ENCODE measurements around the gene PARD3. TPM values are rescaled to one million over a fixed set of nuclear protein-coding genes. Genes with fewer than 3 reads are reported as not detected.

The PARD3 gene
- total RNA-seq, 1 experiment from 2014 or later: 46.3 TPM

DNA sequence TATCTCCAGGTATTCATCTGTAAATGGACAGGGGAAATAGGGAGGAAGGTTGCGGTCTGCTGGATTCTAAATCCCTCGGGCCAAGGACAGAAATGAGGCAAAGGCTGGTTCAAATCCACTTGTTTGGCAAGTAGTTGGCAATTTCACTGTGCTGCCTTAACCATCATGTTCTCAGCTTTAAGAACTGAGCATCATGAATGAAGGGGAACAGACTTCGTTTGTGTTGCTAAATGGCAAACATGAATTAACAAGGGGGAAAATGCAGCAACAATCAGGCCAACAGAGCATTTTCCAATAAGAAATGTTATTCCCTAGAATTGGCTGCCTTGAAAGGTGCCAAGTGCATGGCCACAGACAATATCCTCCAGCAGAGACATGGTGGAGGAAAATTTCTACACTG is 36.9 kb downstream of the PARD3 start (continued):
- TF ChIP-seq, protein P1, sequence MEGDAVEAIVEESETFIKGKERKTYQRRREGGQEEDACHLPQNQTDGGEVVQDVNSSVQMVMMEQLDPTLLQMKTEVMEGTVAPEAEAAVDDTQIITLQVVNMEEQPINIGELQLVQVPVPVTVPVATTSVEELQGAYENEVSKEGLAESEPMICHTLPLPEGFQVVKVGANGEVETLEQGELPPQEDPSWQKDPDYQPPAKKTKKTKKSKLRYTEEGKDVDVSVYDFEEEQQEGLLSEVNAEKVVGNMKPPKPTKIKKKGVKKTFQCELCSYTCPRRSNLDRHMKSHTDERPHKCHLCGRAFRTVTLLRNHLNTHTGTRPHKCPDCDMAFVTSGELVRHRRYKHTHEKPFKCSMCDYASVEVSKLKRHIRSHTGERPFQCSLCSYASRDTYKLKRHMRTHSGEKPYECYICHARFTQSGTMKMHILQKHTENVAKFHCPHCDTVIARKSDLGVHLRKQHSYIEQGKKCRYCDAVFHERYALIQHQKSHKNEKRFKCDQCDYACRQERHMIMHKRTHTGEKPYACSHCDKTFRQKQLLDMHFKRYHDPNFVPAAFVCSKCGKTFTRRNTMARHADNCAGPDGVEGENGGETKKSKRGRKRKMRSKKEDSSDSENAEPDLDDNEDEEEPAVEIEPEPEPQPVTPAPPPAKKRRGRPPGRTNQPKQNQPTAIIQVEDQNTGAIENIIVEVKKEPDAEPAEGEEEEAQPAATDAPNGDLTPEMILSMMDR (IDR thresholded peaks at IDR 0.05 in 2 of 3, conservative IDR thresholded peaks at IDR 0.05 in 1 of 3; ENCODE audit: borderline replicate concordance in 1 of 3, insufficient read depth in 1 of 3, low read depth in 2 of 3, low read length in 2 of 3): no peak
- TF ChIP-seq, protein P2, sequence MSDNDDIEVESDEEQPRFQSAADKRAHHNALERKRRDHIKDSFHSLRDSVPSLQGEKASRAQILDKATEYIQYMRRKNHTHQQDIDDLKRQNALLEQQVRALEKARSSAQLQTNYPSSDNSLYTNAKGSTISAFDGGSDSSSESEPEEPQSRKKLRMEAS (IDR thresholded peaks at IDR 0.05): no peak
- no peak for TF ChIP-seq ZFX (IDR thresholded peaks at IDR 0.05)
- TF ChIP-seq SIN3A (IDR thresholded peaks at IDR 0.05; ENCODE audit: low read depth): no peak
- TF ChIP-seq POLR2A (IDR thresholded peaks at IDR 0.05; ENCODE audit: borderline replicate concordance, extremely low read depth, insufficient read depth, insufficient read length): no peak
- no peak for TF ChIP-seq SRF (IDR thresholded peaks at IDR 0.05; ENCODE audit: low read depth)
- no peak for TF ChIP-seq CEBPB (IDR thresholded peaks at IDR 0.05; ENCODE audit: low read depth)
- TF ChIP-seq RAD21 (IDR thresholded peaks at IDR 0.05; ENCODE audit: low read depth): no peak
- TF ChIP-seq CBX3 (IDR thresholded peaks at IDR 0.05; ENCODE audit: low read depth): no peak
- TF ChIP-seq, protein P3, sequence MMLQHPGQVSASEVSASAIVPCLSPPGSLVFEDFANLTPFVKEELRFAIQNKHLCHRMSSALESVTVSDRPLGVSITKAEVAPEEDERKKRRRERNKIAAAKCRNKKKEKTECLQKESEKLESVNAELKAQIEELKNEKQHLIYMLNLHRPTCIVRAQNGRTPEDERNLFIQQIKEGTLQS (IDR thresholded peaks at IDR 0.05): no peak
- no peak for TF ChIP-seq ZNF274 (IDR thresholded peaks at IDR 0.05; ENCODE audit: low read depth, low read length)
- no peak for TF ChIP-seq EGR1 (IDR thresholded peaks at IDR 0.05; ENCODE audit: low read depth)
- TF ChIP-seq SP1 (IDR thresholded peaks at IDR 0.05; ENCODE audit: low read depth): no peak

DNA sequence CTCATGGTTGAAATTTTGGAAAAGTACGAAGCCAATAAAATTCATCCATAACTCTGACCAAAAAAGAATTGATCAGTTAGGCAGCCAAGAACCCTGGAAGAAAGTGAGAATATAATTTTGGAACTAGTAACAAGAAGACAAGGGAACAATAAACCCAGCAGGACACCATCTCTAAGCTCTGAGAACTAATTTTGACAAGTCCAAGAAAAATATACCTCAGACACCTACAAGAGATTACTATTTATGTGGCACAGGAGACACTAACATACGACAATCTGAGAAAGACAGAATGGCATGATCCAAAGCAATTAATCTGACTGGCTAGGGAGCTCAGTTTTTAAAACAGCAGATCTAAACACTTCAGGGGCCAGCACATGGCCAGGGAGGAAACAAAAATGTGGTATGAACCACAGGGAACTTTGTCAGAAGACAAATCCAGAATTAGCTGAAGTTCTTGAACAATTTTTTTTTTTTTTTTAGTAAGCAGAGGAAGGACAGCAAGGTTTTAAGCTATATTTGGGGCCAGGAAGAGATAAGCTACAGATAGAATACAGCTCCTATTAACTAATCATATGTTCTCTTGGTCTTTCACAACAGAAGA is 38.9 kb downstream of the PARD3 start:
- Histone ChIP-seq H3K4me3 (replicated peaks in 1 of 2; ENCODE audit: low read depth in 1 of 2, low read length in 2 of 2) (no peak overlapping the region), H2AFZ (ENCODE audit: low read depth, low read length, poor library complexity, severe bottlenecking) (no peak overlapping the region), H4K20me1 (ENCODE audit: insufficient read depth) (peaks cover 4% of the 10 kb centered on the region; the same call in 1 of the 2 replicates), H3K4me1 (ENCODE audit: control insufficient read depth in 1 of 2, insufficient read depth in 2 of 2, low read length in 2 of 2) (peaks cover 12 to 21% of the 10 kb centered on the region in 2 experiments), H3K9me2 (ENCODE audit: insufficient read depth) (no peaks in the 10 kb centered on the region), H3K27ac (ENCODE audit: low read depth, low read length) (no peak overlapping the region), H3K9ac (ENCODE audit: low read length) (no peak overlapping the region), H3K4me2 (ENCODE audit: low read length) (no peak overlapping the region), H3K9me3 (ENCODE audit: control insufficient read depth in 1 of 2, insufficient read depth in 1 of 2, low read depth in 1 of 2, low read length in 2 of 2) (no peaks in the 10 kb centered on the region), H3K79me2 (ENCODE audit: insufficient read depth, low read length) (peaks cover 73% of the 10 kb centered on the region), H3K36me3 (ENCODE audit: control insufficient read depth in 1 of 2, insufficient read depth in 2 of 2, low read length in 2 of 2) (no peaks in the 10 kb centered on the region), H3K27me3 (ENCODE audit: insufficient read depth, low read length) (no peaks in the 10 kb centered on the region)
- RAD21 ChIA-PET (ENCODE audit: low non-redundant PET in 1 of 2, low total read pairs in 2 of 2, uncharacterized antibody in 2 of 2, unreplicated experiment in 2 of 2): interaction anchor here in 1 of 2 experiments (0.6 kb wide), 1 partner anchor 21 kb away, joined by 4 read pairs; no protein-coding TSS in a partner anchor
- POLR2A ChIA-PET: no interaction called here
- BruUV-seq (replicated peaks): no TSS peak
- CTCF ChIA-PET: no interaction called here
- intact Hi-C loops (cut with micrococcal nuclease): no loop called here
- DNase-seq (ENCODE audit: low read depth, low spot score) (no peak), ATAC-seq (no peak)
- TF ChIP-seq POLR2A (IDR thresholded peaks at IDR 0.05; ENCODE audit: borderline replicate concordance, extremely low read depth, insufficient read depth, insufficient read length): no peak
- no peak for TF ChIP-seq SRF (IDR thresholded peaks at IDR 0.05; ENCODE audit: low read depth)

Data from HCT116 (cell line).